Prostate gland (tissue), 2 donors: Measurements from ENCODE around the gene SPRYD3.

ENCODE experiments used
- CTCF ChIP-seq, 4 experiments: fragments of 200-600 bp in 2 of 4; fragments of 450-650 bp in 2 of 4; sonication (generic) in 2 of 4; IDR thresholded peaks; 1 replicate in 3 of 4; 2 replicates in 1 of 4; pipeline ENCODE4 v1.5.1; 2016 to 2019; ENCODE audit warnings: antibody characterized with exemption in 4 of 4, mild to moderate bottlenecking in 2 of 4, moderate library complexity in 2 of 4
- POLR2A ChIP-seq: fragments of 450-650 bp; IDR thresholded peaks from one replicate; pipeline ENCODE4 v1.6.1; 2016; ENCODE audit warnings: antibody characterized with exemption, mild to moderate bottlenecking
- POLR2AphosphoS5 ChIP-seq: sonication (generic); formaldehyde crosslinking; IDR thresholded peaks from one replicate; pipeline ENCODE4 v1.6.1; 2017; ENCODE audit warnings: antibody characterized with exemption

GRCh38 chr12:53056901-53057300, 22.3 kb downstream of the SPRYD3 start:
- no peak for TF ChIP-seq POLR2A
- no peak for TF ChIP-seq CTCF (IDR thresholded peaks at IDR 0.05)
- TF ChIP-seq POLR2AphosphoS5 = no peak
